Prostate gland (tissue), 2 donors: ENCODE measurements around the gene MBP. TPM values are rescaled to one million over a fixed set of nuclear protein-coding genes. Genes with fewer than 3 reads are reported as not detected.

Experiments
- DNase-seq: peaks from one replicate; pipeline ENCODE4 v3.0.0-alpha.2; 2019; ENCODE audit warnings: low spot score
- H3K27ac ChIP-seq, 2 donors: fragments of 200-600 bp; sonication (generic); 2 replicates each; pipeline ENCODE4 v1.5.1; 2017 to 2019
- H3K27me3 ChIP-seq: fragments of 200-600 bp; sonication (generic); replicated peaks from 2 replicates; pipeline ENCODE4 v1.5.1; 2019; ENCODE audit not compliant: insufficient read depth
- H3K36me3 ChIP-seq, 2 donors: fragments of 200-600 bp; sonication (generic); 1 replicate in 1 of 2; 2 replicates in 1 of 2; pipeline versions ENCODE4 v1.5.1 to v1.8.1; 2017 to 2019
- H3K4me1 ChIP-seq: fragments of 200-600 bp; sonication (generic); replicated peaks from 2 replicates; pipeline ENCODE4 v1.5.1; 2019
- H3K4me3 ChIP-seq, 2 donors: fragments of 200-600 bp; sonication (generic); 2 replicates each; pipeline ENCODE4 v1.5.1; 2017 to 2019
- H3K9me3 ChIP-seq: fragments of 200-600 bp; sonication (generic); 2 replicates; pipeline ENCODE4 v1.5.1; 2017
- CTCF ChIP-seq, 4 experiments: fragments of 200-600 bp in 2 of 4; fragments of 450-650 bp in 2 of 4; sonication (generic) in 2 of 4; IDR thresholded peaks; 1 replicate in 3 of 4; 2 replicates in 1 of 4; pipeline ENCODE4 v1.5.1; 2016 to 2019; ENCODE audit warnings: antibody characterized with exemption in 4 of 4, mild to moderate bottlenecking in 2 of 4, moderate library complexity in 2 of 4
- POLR2A ChIP-seq: fragments of 450-650 bp; IDR thresholded peaks from one replicate; pipeline ENCODE4 v1.6.1; 2016; ENCODE audit warnings: antibody characterized with exemption, mild to moderate bottlenecking
- POLR2AphosphoS5 ChIP-seq: sonication (generic); formaldehyde crosslinking; IDR thresholded peaks from one replicate; pipeline ENCODE4 v1.6.1; 2017; ENCODE audit warnings: antibody characterized with exemption
- WGBS: methylation state at CpG from one replicate; pipeline ENCODE4 v1.1.5; 2018; 5-methylcytosine and 5-hydroxymethylcytosine counted together
- intact Hi-C: fragments of 100-400 bp; cut with DNase I; formaldehyde crosslinking; loops from one replicate; pipeline ENCODE4 v1.14.2; 2022
- total RNA-seq, 2 donors: library from RNA; depleted of rRNA; stranded (reverse); fragments of >200 nt; gene quantifications; one replicate each; pipeline ENCODE4 v1.1.0, GENCODE V29; 2016

MBP gene
- total RNA-seq, 2 donors from 2014 or later = 19.8 to 43.5 TPM

DNA sequence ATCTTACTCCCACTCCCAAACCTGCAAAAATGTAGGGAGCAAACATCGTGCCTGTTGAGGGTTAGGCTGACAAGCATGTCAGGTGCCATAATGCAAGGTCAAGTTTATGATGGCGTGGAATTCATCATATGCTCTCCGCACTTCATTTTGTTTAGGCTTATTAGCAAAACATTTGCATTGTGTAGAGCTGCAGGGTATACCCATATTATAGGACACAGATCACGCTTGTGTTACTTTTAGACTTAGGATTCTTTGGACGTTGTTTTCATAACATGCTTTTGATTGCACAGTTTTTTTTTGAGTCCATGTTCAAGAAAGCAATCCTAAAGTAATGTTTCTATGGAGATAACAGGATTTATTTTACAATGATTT lies 22.9 kb downstream of the MBP start:
- TF ChIP-seq POLR2A (no peak), CTCF (IDR thresholded peaks at IDR 0.05) (no peak), POLR2AphosphoS5 (no peak)
- Histone ChIP-seq H3K4me1 (peaks cover 3% of the 10 kb centered on the region), H3K36me3 (no peaks in the 10 kb centered on the region), H3K4me3 (no peak overlapping the region), H3K27me3 (no peaks in the 10 kb centered on the region), H3K27ac (no peak overlapping the region), H3K9me3 (no peaks in the 10 kb centered on the region)
- intact Hi-C loops = no loop called here
- 94% methylated on average over 5 of the region's 5 CpGs for WGBS
- no peak for DNase-seq

DNA sequence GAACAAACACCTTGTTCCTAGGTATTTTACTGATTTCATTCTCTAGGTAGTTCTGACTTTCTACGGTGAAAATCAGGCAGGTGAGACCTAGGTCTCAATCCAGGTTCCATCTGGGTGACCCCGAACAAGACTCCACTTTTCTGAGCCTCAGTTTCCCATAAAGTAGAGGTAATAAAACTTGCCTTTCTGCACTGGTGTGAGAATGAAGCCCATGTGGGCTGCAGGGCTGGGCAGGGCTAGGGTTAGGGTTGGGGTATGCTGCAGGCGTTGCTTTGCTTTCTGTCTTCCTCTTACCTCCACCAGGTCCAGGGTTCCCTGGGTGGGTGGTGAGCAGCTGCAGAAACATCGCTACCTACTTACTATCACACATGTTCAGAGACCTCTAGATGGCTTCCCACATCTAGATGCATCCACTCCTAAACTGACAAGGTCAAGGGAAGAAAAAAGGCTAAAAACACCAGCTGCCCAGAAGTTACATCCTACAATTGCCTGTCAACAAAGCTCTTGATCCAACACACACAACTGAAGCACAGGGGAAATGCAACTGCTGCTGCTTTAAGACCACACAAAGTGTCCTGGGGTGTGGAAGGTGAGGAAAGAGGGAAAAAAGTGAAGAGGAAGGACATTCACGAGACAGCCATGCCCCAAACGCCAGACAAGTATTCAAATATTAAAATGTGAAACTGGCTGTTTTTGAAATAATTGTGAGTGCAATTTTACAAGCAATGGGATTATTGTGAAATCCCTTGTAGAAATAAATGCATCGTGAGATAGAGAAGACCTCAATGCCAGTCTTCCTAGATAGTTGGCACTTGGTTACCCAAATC lies 23.5 kb downstream of the MBP start:
- Histone ChIP-seq H3K9me3 (no peaks in the 10 kb centered on the region), H3K27ac (peak overlapping the region; percentile 8 to 35), H3K36me3 (no peaks in the 10 kb centered on the region), H3K4me1 (peaks cover under 1% of the 10 kb centered on the region), H3K4me3 (no peak overlapping the region), H3K27me3 (no peaks in the 10 kb centered on the region)
- TF ChIP-seq CTCF (IDR thresholded peaks at IDR 0.05) (no peak), POLR2A (no peak), POLR2AphosphoS5 (no peak)
- no peak for DNase-seq
- 75% methylated on average over 7 of the region's 7 CpGs for WGBS
- intact Hi-C loops = no loop called here

GRCh38 chr18:77108001-77108692 lies 24.4 kb downstream of the MBP start:
- Histone ChIP-seq H3K27ac (peak overlapping the region; percentile 29 to 35), H3K4me3 (no peak overlapping the region), H3K36me3 (no peaks in the 10 kb centered on the region), H3K27me3 (no peaks in the 10 kb centered on the region), H3K4me1 (no peaks in the 10 kb centered on the region), H3K9me3 (no peaks in the 10 kb centered on the region)
- TF ChIP-seq POLR2AphosphoS5 (peak; percentile 39), POLR2A (no peak)
- WGBS = 23% methylated on average over 13 of the region's 13 CpGs
- DNase-seq = no peak
- intact Hi-C loops = no loop called here

GRCh38 chr18:77107292-77107691 lies 25.3 kb downstream of the MBP start:
- Histone ChIP-seq H3K9me3 (no peaks in the 10 kb centered on the region), H3K4me3 (no peak overlapping the region), H3K27ac (peak overlapping the region; percentile 29 to 35), H3K4me1 (no peaks in the 10 kb centered on the region), H3K27me3 (no peaks in the 10 kb centered on the region), H3K36me3 (no peaks in the 10 kb centered on the region)
- no peak for DNase-seq
- intact Hi-C loops = no loop called here
- TF ChIP-seq POLR2A (no peak), POLR2AphosphoS5 (peak; percentile 22)
- WGBS = 41% methylated on average over 5 of the region's 5 CpGs

DNA sequence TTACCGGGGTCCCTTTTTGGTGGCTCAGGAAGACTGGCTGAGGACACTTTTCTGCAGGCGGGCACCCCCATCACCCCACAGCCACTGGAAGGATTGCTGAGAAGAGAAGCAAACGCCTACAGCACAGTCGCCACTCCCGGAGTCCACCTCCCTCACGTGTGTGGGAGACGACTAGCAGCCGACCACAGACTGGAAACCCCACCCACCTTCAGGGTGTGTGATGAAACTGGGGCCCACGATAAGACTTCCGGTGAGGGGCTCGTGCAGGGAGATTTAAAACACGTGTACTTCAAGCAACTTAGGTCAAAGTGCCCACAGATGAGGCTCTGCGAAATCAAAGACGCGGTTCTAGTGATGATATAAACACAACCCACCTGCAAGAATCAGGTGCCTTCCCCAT lies 26.3 kb downstream of the MBP start:
- no peaks in the 10 kb centered on the region for H3K36me3 ChIP-seq
- no peaks in the 10 kb centered on the region for H3K4me1 ChIP-seq
- H3K27me3 ChIP-seq = no peaks in the 10 kb centered on the region
- H3K4me3 ChIP-seq = no peak overlapping the region
- no peak for DNase-seq
- TF ChIP-seq POLR2A = no peak
- no peak for TF ChIP-seq CTCF (IDR thresholded peaks at IDR 0.05)
- no peak for TF ChIP-seq POLR2AphosphoS5
- no peaks in the 10 kb centered on the region for H3K9me3 ChIP-seq
- 90% methylated on average over 15 of the region's 15 CpGs for WGBS
- H3K27ac ChIP-seq = no peak overlapping the region
- intact Hi-C loops = no loop called here
